Activated T-cell treated with anti-CD3 and anti-CD28 coated beads, Interleukin-2, amount 50 U/mL, for 4 hours (primary cell): ENCODE measurements around the gene OR2F2. TPM values are rescaled to one million over a fixed set of nuclear protein-coding genes. Genes with fewer than 3 reads are reported as not detected.
A peak's percentile ranks its signal among the peaks of the same experiment; 100 is the strongest.

Source experiments
- ATAC-seq, 2 donors: fragments of 200-7000 bp; cut with Tn5 transposase; one replicate each; pipeline ENCODE4 v1.10.0; 2021
- DNase-seq: peaks from one replicate; pipeline ENCODE4 v3.0.0-alpha.2; 2020
- H3K27me3 Mint-ChIP-seq: one replicate; pipeline ENCODE4 v1.8.0; 2021; ENCODE audit warnings: low read depth, mixed read lengths
- H3K36me3 Mint-ChIP-seq: one replicate; pipeline ENCODE4 v1.8.0; 2022; ENCODE audit warnings: mixed read lengths; ENCODE audit not compliant: insufficient read depth
- H3K4me1 Mint-ChIP-seq: one replicate; pipeline ENCODE4 v1.8.0; 2021; ENCODE audit warnings: low read depth, mixed read lengths
- H3K4me3 Mint-ChIP-seq: one replicate; pipeline ENCODE4 v1.8.0; 2021; ENCODE audit warnings: mild to moderate bottlenecking, moderate library complexity, mixed read lengths
- H3K9me3 Mint-ChIP-seq: one replicate; pipeline ENCODE4 v1.8.0; 2021; ENCODE audit warnings: mixed read lengths
- total RNA-seq, 3 donors: library from RNA; stranded (reverse); gene quantifications; one replicate each; pipeline ENCODE4 v1.2.1, GENCODE V29; 2021

Gene OR2F2
- total RNA-seq, 3 donors from 2014 or later, result not detected

DNA sequence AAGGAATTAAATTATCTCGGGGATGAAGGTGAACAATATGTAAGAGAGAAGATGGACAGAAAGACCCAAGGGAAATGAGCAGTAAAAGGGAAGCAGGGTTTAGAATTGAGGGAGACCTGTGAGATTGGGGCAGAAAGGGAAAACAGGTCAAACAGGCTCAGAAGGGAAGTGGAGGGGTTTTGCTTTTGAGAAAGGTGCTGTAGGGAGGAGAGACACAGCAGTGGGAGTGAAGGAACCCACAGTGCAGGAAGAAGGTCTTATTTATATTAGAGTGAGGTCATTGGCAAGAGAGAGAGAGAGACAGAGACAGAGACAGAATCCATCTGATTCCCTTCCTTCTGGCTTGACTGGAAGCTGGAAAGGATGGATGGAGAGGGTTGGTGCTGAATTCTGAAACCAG, 29.5 kb upstream of the OR2F2 start:
- no peaks in the 10 kb centered on the region for H3K36me3 Mint-ChIP-seq
- H3K9me3 Mint-ChIP-seq, result no peaks in the 10 kb centered on the region
- no peak for ATAC-seq
- peaks cover 16% of the 10 kb centered on the region for H3K4me1 Mint-ChIP-seq
- DNase-seq, result no peak
- H3K4me3 Mint-ChIP-seq, result no peak overlapping the region
- H3K27me3 Mint-ChIP-seq, result peaks cover 4% of the 10 kb centered on the region

DNA sequence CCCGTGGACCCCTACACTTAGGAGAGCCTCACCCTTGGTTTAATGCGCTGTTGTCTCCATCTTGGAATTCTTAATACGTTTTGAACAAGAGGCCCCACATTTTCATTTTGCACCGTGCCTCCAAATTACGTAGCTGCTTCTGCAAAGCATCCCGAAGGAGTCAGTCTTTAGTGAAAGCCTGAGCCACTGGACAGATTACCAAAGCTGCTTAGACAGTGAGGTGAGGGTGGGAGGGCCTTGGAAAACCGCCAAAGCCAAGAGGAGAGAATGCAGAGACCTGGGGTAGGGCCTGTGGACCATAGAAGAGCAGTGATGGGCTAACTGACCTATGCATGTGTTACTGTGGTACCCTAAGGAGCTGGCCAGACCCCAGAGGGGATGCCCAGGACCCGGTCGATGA, 28.9 kb upstream of the OR2F2 start:
- no peaks in the 10 kb centered on the region for H3K36me3 Mint-ChIP-seq
- ATAC-seq, result no peak
- DNase-seq, result no peak
- no peak overlapping the region for H3K4me3 Mint-ChIP-seq
- H3K27me3 Mint-ChIP-seq, result peaks cover 4% of the 10 kb centered on the region
- peaks cover 10% of the 10 kb centered on the region for H3K4me1 Mint-ChIP-seq
- H3K9me3 Mint-ChIP-seq, result no peaks in the 10 kb centered on the region

DNA sequence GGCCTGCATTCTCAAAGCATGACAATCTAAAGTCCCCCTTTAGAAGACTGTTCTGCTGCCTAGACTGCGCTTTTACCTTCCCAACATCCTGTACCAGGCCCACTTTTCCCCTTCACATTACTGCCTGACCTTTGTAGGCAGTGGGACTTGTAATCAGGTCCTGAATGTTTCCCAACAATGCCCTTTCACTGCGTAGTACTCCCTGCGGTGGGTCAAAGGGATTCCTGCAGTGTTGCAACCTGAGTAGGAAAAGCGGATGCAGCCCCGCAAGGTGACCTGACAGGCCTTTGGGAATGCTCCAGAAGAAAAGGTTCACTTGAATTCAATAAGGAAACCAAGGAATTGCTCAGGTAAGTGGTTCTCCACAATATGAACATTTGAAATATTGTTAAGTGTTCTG, 28.1 kb upstream of the OR2F2 start:
- DNase-seq (no peak), ATAC-seq (no peak)
- Mint-ChIP-seq H3K36me3 (no peaks in the 10 kb centered on the region), H3K4me3 (no peak overlapping the region), H3K27me3 (peaks cover 4% of the 10 kb centered on the region), H3K9me3 (no peaks in the 10 kb centered on the region), H3K4me1 (peaks cover 5% of the 10 kb centered on the region)

DNA sequence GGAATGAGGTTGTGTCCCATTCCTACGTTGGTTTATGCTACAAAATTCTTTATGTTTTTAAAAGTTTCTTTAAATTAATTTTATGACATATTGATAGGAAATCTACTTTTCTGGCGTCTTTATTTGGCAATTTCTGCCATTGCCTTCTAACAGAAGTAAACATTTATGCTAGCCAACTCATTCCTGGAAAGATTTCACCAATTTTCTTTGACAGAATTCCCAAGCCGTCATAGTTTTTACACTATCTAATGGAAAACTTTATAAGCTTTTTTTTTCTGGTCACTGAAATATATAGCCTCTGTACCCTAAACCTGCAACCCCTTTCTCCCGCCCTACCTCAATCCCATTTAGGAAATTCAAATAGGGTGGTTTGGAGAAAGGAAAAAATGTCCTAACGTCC, 26.9 kb upstream of the OR2F2 start:
- peaks cover 4% of the 10 kb centered on the region for H3K27me3 Mint-ChIP-seq
- DNase-seq, result no peak
- no peaks in the 10 kb centered on the region for H3K36me3 Mint-ChIP-seq
- H3K4me3 Mint-ChIP-seq, result no peak overlapping the region
- no peaks in the 10 kb centered on the region for H3K4me1 Mint-ChIP-seq
- ATAC-seq, result no peak
- no peaks in the 10 kb centered on the region for H3K9me3 Mint-ChIP-seq

DNA sequence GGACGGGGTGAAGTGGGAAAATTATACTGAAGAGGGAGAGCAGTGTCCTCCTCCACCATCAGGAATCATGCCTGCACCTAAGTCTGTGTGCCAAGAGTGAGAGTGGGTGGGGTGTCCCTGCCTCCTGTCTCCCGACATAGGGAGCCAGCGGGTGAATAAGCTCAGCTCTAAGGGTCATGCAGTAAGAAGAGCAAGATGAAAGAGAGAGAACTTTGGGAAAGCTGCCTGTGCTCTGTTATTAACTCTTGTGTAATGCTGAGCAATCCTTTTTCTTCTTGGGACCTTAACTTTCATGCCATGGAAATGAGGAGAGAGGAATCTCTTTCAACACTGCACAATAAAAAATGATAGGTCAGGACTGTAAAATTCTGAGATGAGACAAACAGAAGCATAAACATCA, 25.2 kb upstream of the OR2F2 start:
- ATAC-seq, result no peak
- Mint-ChIP-seq H3K9me3 (no peaks in the 10 kb centered on the region), H3K36me3 (no peaks in the 10 kb centered on the region), H3K4me1 (no peaks in the 10 kb centered on the region), H3K4me3 (no peak overlapping the region), H3K27me3 (peaks cover 3% of the 10 kb centered on the region)
- no peak for DNase-seq

DNA sequence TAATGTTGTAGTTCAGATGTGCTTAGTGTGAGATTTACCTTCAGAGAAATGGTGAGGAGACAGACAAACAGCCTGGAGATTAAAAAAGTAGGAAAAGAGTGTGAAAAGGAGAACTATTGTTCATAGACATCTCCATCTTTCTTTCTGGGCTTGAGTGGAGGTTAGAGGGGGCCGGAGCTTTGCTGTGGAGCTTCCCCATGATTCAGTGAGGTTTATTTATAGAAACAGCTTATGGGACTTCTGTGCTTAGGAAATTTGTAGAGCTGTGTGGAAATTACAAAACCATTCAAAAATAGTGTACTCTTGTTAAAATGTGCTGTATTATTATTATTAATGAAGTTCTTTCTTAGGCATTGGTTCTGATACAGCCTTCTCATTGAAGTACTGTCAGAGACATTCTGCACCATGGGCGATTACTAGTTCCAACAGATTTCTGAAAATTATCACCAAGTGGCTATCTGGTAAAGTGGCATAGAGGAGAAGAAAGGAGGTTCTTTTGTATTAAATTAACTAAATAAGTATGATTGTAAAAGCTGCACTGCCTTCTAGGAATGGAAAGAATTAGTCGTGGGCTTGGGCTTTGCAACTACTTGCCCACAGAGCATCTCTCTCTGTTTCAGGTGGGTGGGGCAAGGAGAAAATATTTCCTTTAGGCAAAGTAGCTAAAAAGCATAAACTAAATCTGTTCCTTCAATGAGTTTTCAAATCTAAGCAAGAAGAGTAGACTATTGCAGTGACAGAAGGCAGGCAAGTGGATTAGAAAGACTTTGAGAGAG, 24.4 kb upstream of the OR2F2 start:
- H3K4me3 Mint-ChIP-seq, result no peak overlapping the region
- H3K9me3 Mint-ChIP-seq, result no peaks in the 10 kb centered on the region
- H3K27me3 Mint-ChIP-seq, result peaks cover 8% of the 10 kb centered on the region
- DNase-seq (no peak), ATAC-seq (no peak)
- no peaks in the 10 kb centered on the region for H3K36me3 Mint-ChIP-seq
- no peaks in the 10 kb centered on the region for H3K4me1 Mint-ChIP-seq

DNA sequence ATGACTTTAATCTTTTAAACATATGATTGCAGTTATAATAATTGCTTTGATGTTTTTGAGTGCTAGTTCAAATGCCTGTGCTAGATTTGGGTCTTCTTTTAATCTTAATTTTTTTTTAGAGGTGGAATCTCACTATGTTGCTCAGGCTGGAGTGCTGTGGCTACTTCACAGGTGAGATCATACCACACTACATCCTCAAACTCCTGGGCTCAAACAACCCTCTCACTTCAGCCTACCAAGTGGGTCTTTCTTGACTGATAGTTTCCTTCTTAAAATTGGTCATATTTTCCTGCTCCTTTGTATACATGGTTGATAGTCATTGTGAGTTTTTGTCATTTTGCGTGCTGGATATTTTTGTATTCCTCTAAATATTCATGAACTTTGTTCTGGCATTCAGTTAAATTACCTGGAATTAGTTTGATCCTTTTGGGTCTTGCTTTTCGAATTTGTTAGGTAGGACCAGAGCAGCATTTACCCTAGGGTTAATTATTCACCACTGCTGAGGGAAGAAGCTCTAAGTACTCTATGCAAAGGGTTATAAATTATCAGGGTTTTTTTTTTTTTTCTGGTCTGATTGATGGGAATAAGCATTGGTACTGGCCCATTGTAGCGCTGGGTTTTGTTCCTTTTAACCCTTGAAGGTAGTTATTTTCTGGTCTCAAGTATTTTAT, 21.0 kb upstream of the OR2F2 start:
- no peak for ATAC-seq
- H3K4me3 Mint-ChIP-seq, result no peak overlapping the region
- DNase-seq, result no peak
- H3K36me3 Mint-ChIP-seq, result no peaks in the 10 kb centered on the region
- no peaks in the 10 kb centered on the region for H3K4me1 Mint-ChIP-seq
- H3K9me3 Mint-ChIP-seq, result no peaks in the 10 kb centered on the region
- peaks cover 14% of the 10 kb centered on the region for H3K27me3 Mint-ChIP-seq

DNA sequence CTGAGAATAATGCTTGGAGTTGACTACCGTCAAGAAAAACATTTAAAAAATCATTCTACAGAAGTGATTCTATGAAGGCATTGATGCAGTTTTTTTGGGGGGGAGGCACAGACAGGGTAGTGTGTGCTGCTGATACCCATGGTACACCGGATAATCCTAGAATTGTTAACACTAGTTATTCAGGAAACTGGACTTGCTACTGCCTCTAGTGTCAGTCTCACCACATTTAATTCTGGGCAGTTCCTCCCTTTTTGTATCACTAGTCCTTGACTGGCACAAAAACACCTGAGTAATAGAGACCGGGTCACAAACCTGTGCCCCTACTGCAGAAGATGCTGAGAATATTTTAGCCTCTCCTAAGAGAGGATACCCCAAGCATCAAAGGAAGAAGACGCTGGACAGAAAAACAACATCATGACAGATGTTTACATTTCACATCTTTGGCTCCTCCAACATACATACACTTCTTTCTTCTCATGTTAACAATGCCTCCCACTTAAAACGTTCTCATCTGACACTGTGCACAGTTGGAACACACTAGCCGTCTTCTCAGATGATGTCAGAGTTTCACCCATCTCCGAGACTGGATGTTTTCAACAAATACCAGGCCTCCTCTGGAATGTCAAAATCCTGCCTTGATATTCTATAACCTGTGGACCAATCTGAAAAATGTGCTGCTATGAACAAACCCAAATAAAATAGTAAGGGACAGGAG, 19.9 kb upstream of the OR2F2 start:
- H3K36me3 Mint-ChIP-seq, result no peaks in the 10 kb centered on the region
- no peaks in the 10 kb centered on the region for H3K4me1 Mint-ChIP-seq
- peaks cover 20% of the 10 kb centered on the region for H3K27me3 Mint-ChIP-seq
- ATAC-seq (no peak), DNase-seq (no peak)
- no peaks in the 10 kb centered on the region for H3K9me3 Mint-ChIP-seq
- no peak overlapping the region for H3K4me3 Mint-ChIP-seq

DNA sequence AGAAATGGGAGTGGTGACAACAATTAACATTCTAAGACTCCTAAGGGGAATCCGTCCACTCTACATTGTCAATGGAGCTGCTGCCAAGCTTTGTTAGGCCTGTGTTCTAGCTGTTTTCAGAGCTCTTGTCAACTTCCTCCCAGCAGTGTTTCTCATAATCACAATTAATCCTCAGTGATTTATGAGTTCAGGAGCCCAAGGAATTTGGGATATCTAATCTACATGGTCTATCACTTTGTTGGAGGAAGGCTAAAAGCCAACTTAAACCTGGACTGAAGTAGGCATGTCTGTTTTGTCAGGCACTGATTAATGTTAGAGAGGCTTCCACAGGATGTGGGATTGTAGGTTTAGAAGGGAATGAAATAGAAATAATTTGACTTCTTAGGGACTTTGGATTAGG, 10.2 kb upstream of the OR2F2 start:
- H3K4me1 Mint-ChIP-seq, result no peaks in the 10 kb centered on the region
- peaks cover 23% of the 10 kb centered on the region for H3K27me3 Mint-ChIP-seq
- ATAC-seq (no peak), DNase-seq (no peak)
- no peaks in the 10 kb centered on the region for H3K36me3 Mint-ChIP-seq
- H3K4me3 Mint-ChIP-seq, result no peak overlapping the region
- H3K9me3 Mint-ChIP-seq, result no peaks in the 10 kb centered on the region

DNA sequence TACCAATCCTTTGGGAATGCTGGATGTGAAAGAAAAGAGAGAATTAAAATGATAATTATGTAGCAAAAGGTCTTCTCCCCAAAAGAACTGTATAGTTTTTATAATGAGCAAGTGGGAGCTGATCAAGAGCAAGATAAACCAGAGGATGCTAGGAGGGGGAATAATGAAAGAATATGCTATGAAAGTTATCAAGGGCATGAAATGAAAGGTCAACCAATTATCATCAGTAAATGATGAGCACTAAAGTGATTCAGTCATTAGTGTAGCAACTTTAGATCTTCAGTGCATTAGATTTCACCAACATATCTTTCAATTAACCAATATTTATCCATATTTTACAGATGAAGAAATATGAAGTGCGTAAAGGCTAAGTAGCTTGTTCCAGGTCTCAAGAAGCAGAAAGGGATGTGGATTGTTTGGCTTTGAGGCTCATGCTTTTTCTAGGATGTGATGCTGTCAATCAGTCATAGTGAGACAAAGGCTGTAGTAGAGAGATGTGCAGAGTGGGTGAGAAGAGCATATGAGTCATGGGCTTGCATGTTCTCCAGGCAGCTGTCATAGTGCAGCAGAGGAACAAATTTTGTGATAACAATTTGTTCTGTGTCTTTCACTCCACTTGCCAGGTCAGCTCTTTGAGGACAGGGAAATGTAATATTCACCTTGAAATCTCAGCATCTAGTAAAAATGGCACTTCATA, 5.7 kb upstream of the OR2F2 start:
- Mint-ChIP-seq H3K36me3 (peaks cover 2% of the 10 kb centered on the region), H3K9me3 (peaks cover 6% of the 10 kb centered on the region), H3K27me3 (no peaks in the 10 kb centered on the region), H3K4me1 (no peaks in the 10 kb centered on the region), H3K4me3 (no peak overlapping the region)
- no peak for DNase-seq
- peak; percentile 94 to 97 for ATAC-seq

DNA sequence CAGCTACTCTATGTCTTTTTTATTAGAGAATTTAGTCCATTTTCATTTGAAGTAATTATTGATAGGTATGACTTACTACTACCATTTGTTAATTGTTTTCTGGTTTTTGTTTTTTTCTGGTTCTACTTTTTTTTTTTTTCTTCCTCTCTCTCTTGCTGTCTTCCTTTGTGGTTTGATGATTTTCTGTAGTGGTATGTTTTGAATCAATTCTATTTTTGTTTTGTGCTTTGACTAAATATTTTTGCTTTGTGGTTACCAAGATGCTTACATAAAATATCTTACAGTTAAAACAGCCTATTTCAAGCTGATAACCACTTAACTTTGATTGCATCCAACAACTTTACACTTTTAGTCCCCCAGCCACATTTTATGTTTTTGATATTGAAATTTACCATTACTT, 3.3 kb upstream of the OR2F2 start:
- H3K4me3 Mint-ChIP-seq, result no peak overlapping the region
- H3K4me1 Mint-ChIP-seq, result no peaks in the 10 kb centered on the region
- H3K36me3 Mint-ChIP-seq, result peaks cover 2% of the 10 kb centered on the region
- ATAC-seq, result no peak
- peaks cover 9% of the 10 kb centered on the region for H3K9me3 Mint-ChIP-seq
- H3K27me3 Mint-ChIP-seq, result no peaks in the 10 kb centered on the region
- no peak for DNase-seq

DNA sequence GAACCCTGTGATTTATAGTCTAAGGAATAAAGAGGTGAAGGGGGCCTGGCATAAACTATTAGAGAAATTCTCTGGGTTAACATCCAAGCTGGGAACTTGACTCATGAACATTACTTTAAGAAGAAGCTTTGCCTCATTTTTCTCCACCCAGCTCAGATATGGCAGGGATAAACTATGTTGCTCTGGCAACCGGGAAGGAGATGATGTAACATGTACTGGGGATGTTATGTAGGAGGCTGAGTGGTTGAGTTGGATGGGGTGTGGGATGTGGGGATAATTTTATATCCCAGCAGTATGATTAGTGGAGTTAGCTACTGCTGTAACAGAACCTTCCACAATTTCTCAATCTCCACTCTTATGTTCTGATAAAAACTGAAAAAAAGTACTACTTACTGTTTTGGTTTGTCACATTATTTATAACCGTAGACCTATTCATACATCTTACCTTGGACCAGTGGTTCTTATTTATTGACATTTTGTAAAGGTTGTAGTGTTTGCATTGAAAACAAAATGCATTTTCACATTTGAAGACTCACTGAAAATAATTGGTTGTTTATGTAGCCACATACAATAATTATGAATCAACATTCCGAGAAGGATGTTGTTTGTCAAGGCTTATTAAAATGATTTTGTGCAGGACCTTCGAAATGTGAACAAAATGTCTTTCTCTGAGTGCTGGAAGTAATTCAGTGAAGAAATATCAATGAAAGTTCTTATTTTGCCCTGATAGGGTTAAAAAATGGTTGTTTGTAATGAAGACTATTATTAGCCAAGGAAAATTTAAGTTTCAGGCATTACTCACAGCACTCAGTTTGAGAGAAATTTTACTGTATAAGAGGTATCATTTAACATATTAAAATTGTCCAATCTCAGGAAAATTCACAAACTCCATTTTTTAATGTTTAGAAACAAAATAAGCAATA, 1.3 kb downstream of the OR2F2 start:
- H3K4me3 Mint-ChIP-seq, result no peak overlapping the region
- H3K9me3 Mint-ChIP-seq, result peaks cover 9% of the 10 kb centered on the region
- H3K4me1 Mint-ChIP-seq, result no peaks in the 10 kb centered on the region
- no peaks in the 10 kb centered on the region for H3K27me3 Mint-ChIP-seq
- peaks cover 2% of the 10 kb centered on the region for H3K36me3 Mint-ChIP-seq
- ATAC-seq (no peak), DNase-seq (no peak)

DNA sequence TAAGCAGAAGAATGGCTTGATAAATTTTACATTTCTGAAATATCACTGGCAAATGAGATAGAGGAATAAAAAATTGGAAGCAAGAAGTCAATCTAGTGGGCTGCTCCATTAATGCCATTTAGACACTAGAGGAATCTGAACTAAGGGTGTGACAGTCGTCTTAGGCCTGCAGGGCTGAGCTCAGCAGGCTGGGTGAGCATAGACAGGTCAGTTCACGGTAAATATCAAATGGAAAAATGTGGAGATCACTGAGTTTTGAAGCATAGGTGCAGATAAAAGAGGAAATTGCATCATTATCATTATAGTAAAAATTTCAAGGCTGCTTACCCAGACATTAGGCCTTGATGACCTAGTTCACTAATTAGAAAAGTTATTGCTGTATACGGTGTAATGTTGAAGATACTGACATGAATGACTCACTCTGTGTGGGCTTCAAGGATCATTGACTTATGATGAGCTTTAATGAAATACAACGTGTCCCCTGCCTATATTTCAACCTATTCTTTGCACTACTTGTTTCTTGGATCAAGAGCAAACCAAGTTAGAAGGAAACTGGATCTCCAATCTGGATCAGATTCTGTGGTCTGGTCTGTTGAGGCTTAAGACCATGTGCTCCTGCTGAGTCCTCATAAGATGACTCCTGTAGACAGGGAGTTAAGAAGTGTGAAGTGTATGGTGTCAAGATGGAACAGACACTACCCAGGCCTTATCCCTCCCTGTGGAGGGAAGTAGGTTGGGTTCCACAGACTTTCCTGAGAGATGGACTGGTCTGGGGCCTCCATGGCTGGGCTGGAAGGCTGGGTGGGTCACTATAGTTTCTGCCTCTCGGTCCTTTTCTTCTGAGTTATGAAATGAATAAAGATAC, 3.6 kb downstream of the OR2F2 start:
- H3K4me3 Mint-ChIP-seq, result no peak overlapping the region
- ATAC-seq (no peak), DNase-seq (no peak)
- H3K4me1 Mint-ChIP-seq, result no peaks in the 10 kb centered on the region
- H3K9me3 Mint-ChIP-seq, result peaks cover 3% of the 10 kb centered on the region
- H3K36me3 Mint-ChIP-seq, result no peaks in the 10 kb centered on the region
- peaks cover 3% of the 10 kb centered on the region for H3K27me3 Mint-ChIP-seq
